Keratinocyte (primary cell): ENCODE results near the gene USHBP1. TPM values are rescaled to one million over a fixed set of nuclear protein-coding genes. Genes with fewer than 3 reads are reported as not detected.

Source experiments
- DNase-seq: peaks from one replicate; pipeline ENCODE4 v3.0.0-alpha.2; 2011; ENCODE audit warnings: low read depth, missing footprints, low spot score
- FAIRE-seq: peaks from 2 replicates; lab custom pipeline; 2011; peaks lifted over from hg19 to GRCh38; lab: Jason Lieb, UNC
- H2AFZ ChIP-seq: 2 replicates; pipeline ENCODE4 v1.6.0; 2012; ENCODE audit warnings: low read length, control low read depth, inconsistent platforms; ENCODE audit not compliant: control insufficient read depth
- H3K27ac ChIP-seq: 2 replicates; pipeline ENCODE4 v1.5.1; 2011; ENCODE audit warnings: low read length; ENCODE audit not compliant: control insufficient read depth, insufficient read depth
- H3K27me3 ChIP-seq: 3 replicates; pipeline ENCODE4 v1.6.0; 2011; ENCODE audit warnings: low read length; ENCODE audit not compliant: control insufficient read depth, insufficient read depth; ENCODE audit errors: extremely low read depth
- H3K36me3 ChIP-seq, 2 experiments: 2 replicates in 1 of 2; 3 replicates in 1 of 2; pipeline ENCODE4 v1.5.1; 2011; ENCODE audit warnings: low read length in 2 of 2, mild to moderate bottlenecking in 1 of 2; ENCODE audit not compliant: control insufficient read depth in 2 of 2, insufficient read depth in 2 of 2; ENCODE audit errors: extremely low read depth in 1 of 2
- H3K4me1 ChIP-seq: 3 replicates; pipeline ENCODE4 v1.5.1; 2011; ENCODE audit warnings: low read length; ENCODE audit not compliant: control insufficient read depth, insufficient read depth; ENCODE audit errors: extremely low read depth
- H3K4me2 ChIP-seq: 3 replicates; pipeline ENCODE4 v1.6.0; 2011; ENCODE audit warnings: low read depth, low read length; ENCODE audit not compliant: control insufficient read depth, insufficient read depth; ENCODE audit errors: extremely low read depth
- H3K4me3 ChIP-seq, 3 experiments: fragments of 200-600 bp in 1 of 3; sonication (generic) in 1 of 3; 2 replicates in 2 of 3; 3 replicates in 1 of 3; pipeline ENCODE4 v1.5.1; 2011 to 2016; ENCODE audit warnings: low read length in 3 of 3, mild to moderate bottlenecking in 3 of 3, control low read depth in 2 of 3, inconsistent platforms in 1 of 3, low read depth in 1 of 3, mixed read lengths in 1 of 3, mixed run types in 1 of 3, moderate library complexity in 1 of 3; ENCODE audit not compliant: control insufficient read depth in 2 of 3, insufficient read depth in 2 of 3; ENCODE audit errors: extremely low read depth in 1 of 3
- H3K79me2 ChIP-seq: 2 replicates; pipeline ENCODE4 v1.6.0; 2012; ENCODE audit warnings: low read length; ENCODE audit not compliant: control insufficient read depth, insufficient read depth
- H3K9ac ChIP-seq: 3 replicates; pipeline ENCODE4 v1.6.0; 2011; ENCODE audit warnings: low read length; ENCODE audit not compliant: control insufficient read depth, insufficient read depth; ENCODE audit errors: extremely low read depth
- H3K9me1 ChIP-seq: 3 replicates; pipeline ENCODE4 v1.6.0; 2011; ENCODE audit warnings: low read length; ENCODE audit not compliant: control insufficient read depth, insufficient read depth; ENCODE audit errors: extremely low read depth
- H3K9me3 ChIP-seq: 2 replicates; pipeline ENCODE4 v1.5.1; 2012; ENCODE audit warnings: low read depth, low read length; ENCODE audit not compliant: control insufficient read depth
- H4K20me1 ChIP-seq: 3 replicates; pipeline ENCODE4 v1.6.0; 2011; ENCODE audit warnings: low read length; ENCODE audit not compliant: control insufficient read depth, insufficient read depth; ENCODE audit errors: extremely low read depth
- CTCF ChIP-seq, 3 experiments: IDR thresholded peaks in 1 of 3; conservative IDR thresholded peaks in 1 of 3; optimal IDR thresholded peaks in 1 of 3; 2 replicates in 2 of 3; 3 replicates in 1 of 3; pipeline versions ENCODE3 to v1.5.1; 2011; ENCODE audit warnings: low read length in 3 of 3, mild to moderate bottlenecking in 3 of 3, moderate library complexity in 2 of 3, control low read depth in 1 of 3, inconsistent platforms in 1 of 3; ENCODE audit not compliant: insufficient read depth in 2 of 3; ENCODE audit errors: extremely low read depth in 1 of 3
- EZH2 ChIP-seq: IDR thresholded peaks from one replicate; pipeline ENCODE4 v1.6.1; 2012; ENCODE audit warnings: inconsistent platforms, mild to moderate bottlenecking, low read length, moderate library complexity
- dilution Hi-C: fragments of 300-500 bp; cut with MboI; formaldehyde crosslinking; loops from one replicate; pipeline ENCODE4 v1.7.0; 2020; ENCODE audit warnings: low sequenced_read_pairs; ENCODE audit not compliant: extremely low pct_ligation_motif_present
- polyA plus RNA-seq, 5 experiments: library from polyadenylated mRNA; depleted of rRNA in 3 of 5; stranded (reverse) in 3 of 5; stranded (forward) in 1 of 5; unstranded in 1 of 5; fragments of >200 nt; gene quantifications; 1 replicate in 1 of 5; 2 replicates in 3 of 5; 3 replicates in 1 of 5; pipeline versions ENCODE4 v1.2.1 to v1.2.3, GENCODE V29; 2011 to 2012; ENCODE audit warnings: missing spikeins in 2 of 5, low read depth in 1 of 5, low replicate concordance in 1 of 5

The USHBP1 gene
- polyA plus RNA-seq, 1 donor (not counting 4 experiments of a cell fraction or from before 2014, with no cell fraction given), result not detected

- H3K36me3 ChIP-seq, result peaks cover 7 to 8% of the 10 kb centered on the region in 2 experiments
- dilution Hi-C loops, result no loop called here
- FAIRE-seq (no peak), DNase-seq (no peak)
- no peaks in the 10 kb centered on the region for H3K9me1 ChIP-seq
- H3K9me3 ChIP-seq, result no peaks in the 10 kb centered on the region
- TF ChIP-seq EZH2, result no peak
- no peak for TF ChIP-seq CTCF (optimal IDR thresholded peaks at IDR 0.05 in 1 of 3, IDR thresholded peaks at IDR 0.05 in 1 of 3, conservative IDR thresholded peaks at IDR 0.05 in 1 of 3; ENCODE audit: extremely low read depth in 1 of 3, insufficient read depth in 2 of 3, low read length in 3 of 3)
- no peak overlapping the region for H3K4me3 ChIP-seq
- peaks cover 4% of the 10 kb centered on the region for H4K20me1 ChIP-seq
- no peak overlapping the region for H2AFZ ChIP-seq
- peaks cover 41% of the 10 kb centered on the region for H3K79me2 ChIP-seq
- no peak overlapping the region for H3K27ac ChIP-seq
- no peaks in the 10 kb centered on the region for H3K27me3 ChIP-seq
- H3K4me1 ChIP-seq, result peaks cover 14% of the 10 kb centered on the region
- no peak overlapping the region for H3K4me2 ChIP-seq
- H3K9ac ChIP-seq, result no peak overlapping the region
Measured at GRCh38 chr19:17237747-17238706, 26.5 kb downstream of the USHBP1 start.

- no peaks in the 10 kb centered on the region for H3K27me3 ChIP-seq
- no peak overlapping the region for H3K27ac ChIP-seq
- H3K4me1 ChIP-seq, result peaks cover 14% of the 10 kb centered on the region
- no peak overlapping the region for H3K4me3 ChIP-seq
- dilution Hi-C loops, result no loop called here
- no peak overlapping the region for H2AFZ ChIP-seq
- H3K4me2 ChIP-seq, result no peak overlapping the region
- FAIRE-seq (no peak), DNase-seq (no peak)
- peaks cover 37% of the 10 kb centered on the region for H3K79me2 ChIP-seq
- H3K9ac ChIP-seq, result no peak overlapping the region
- peaks cover 9 to 16% of the 10 kb centered on the region in 2 experiments for H3K36me3 ChIP-seq
- no peak for TF ChIP-seq EZH2
- no peak for TF ChIP-seq CTCF (optimal IDR thresholded peaks at IDR 0.05 in 1 of 3, IDR thresholded peaks at IDR 0.05 in 1 of 3, conservative IDR thresholded peaks at IDR 0.05 in 1 of 3; ENCODE audit: extremely low read depth in 1 of 3, insufficient read depth in 2 of 3, low read length in 3 of 3)
- H3K9me1 ChIP-seq, result no peaks in the 10 kb centered on the region
- H3K9me3 ChIP-seq, result no peaks in the 10 kb centered on the region
- H4K20me1 ChIP-seq, result peaks cover 4% of the 10 kb centered on the region
Measured at GRCh38 chr19:17236811-17237543, 27.6 kb downstream of the USHBP1 start.
